ENCODE data around the gene CEP112. TPM values are rescaled to one million over a fixed set of nuclear protein-coding genes. Genes with fewer than 3 reads are reported as not detected.

Gene CEP112
- total RNA-seq, 1 donor from 2014 or later, result 21.8 TPM

GRCh38 chr17:65667656-65668055 lies 524.3 kb downstream of the CEP112 start:
- Mint-ChIP-seq H3K36me3 (ENCODE audit: low read depth) (no peaks in the 10 kb centered on the region), H3K9me3 (ENCODE audit: low read depth) (no peaks in the 10 kb centered on the region), H3K27me3 (ENCODE audit: low read depth) (no peaks in the 10 kb centered on the region), H3K4me3 (ENCODE audit: unreplicated experiment) (no peak overlapping the region), H3K4me1 (ENCODE audit: low read depth) (peaks cover 11% of the 10 kb centered on the region), H3K27ac (ENCODE audit: unreplicated experiment) (no peak overlapping the region)
- no peak for TF ChIP-seq CTCF (IDR thresholded peaks at IDR 0.05)
- DNase-seq (ENCODE audit: low spot score), result no peak

GRCh38 chr17:65666876-65667321 lies 525.0 kb downstream of the CEP112 start:
- no peak for DNase-seq (ENCODE audit: low spot score)
- Mint-ChIP-seq H3K9me3 (ENCODE audit: low read depth) (no peaks in the 10 kb centered on the region), H3K27ac (ENCODE audit: unreplicated experiment) (peak overlapping the region; percentile 12), H3K27me3 (ENCODE audit: low read depth) (no peaks in the 10 kb centered on the region), H3K4me1 (ENCODE audit: low read depth) (peaks cover 18% of the 10 kb centered on the region), H3K4me3 (ENCODE audit: unreplicated experiment) (no peak overlapping the region), H3K36me3 (ENCODE audit: low read depth) (no peaks in the 10 kb centered on the region)
- TF ChIP-seq CTCF (IDR thresholded peaks at IDR 0.05), result no peak

GRCh38 chr17:65665966-65666365 lies 526.0 kb downstream of the CEP112 start:
- DNase-seq (ENCODE audit: low spot score), result no peak
- H3K4me1 Mint-ChIP-seq (ENCODE audit: low read depth), result peaks cover 18% of the 10 kb centered on the region
- no peaks in the 10 kb centered on the region for H3K9me3 Mint-ChIP-seq (ENCODE audit: low read depth)

GRCh38 chr17:65664696-65665095 lies 527.2 kb downstream of the CEP112 start:
- no peak for DNase-seq (ENCODE audit: low spot score)
- Mint-ChIP-seq H3K27ac (ENCODE audit: unreplicated experiment) (no peak overlapping the region), H3K9me3 (ENCODE audit: low read depth) (peaks cover 2% of the 10 kb centered on the region), H3K27me3 (ENCODE audit: low read depth) (no peaks in the 10 kb centered on the region), H3K36me3 (ENCODE audit: low read depth) (no peaks in the 10 kb centered on the region), H3K4me1 (ENCODE audit: low read depth) (peaks cover 18% of the 10 kb centered on the region), H3K4me3 (ENCODE audit: unreplicated experiment) (no peak overlapping the region)
- no peak for TF ChIP-seq CTCF (IDR thresholded peaks at IDR 0.05)

More at GRCh38 chr17:65665966-65666365, 526.0 kb downstream of the CEP112 start:
- no peak overlapping the region for H3K4me3 Mint-ChIP-seq (ENCODE audit: unreplicated experiment)
- H3K27me3 Mint-ChIP-seq (ENCODE audit: low read depth), result no peaks in the 10 kb centered on the region
- no peak overlapping the region for H3K27ac Mint-ChIP-seq (ENCODE audit: unreplicated experiment)
- no peaks in the 10 kb centered on the region for H3K36me3 Mint-ChIP-seq (ENCODE audit: low read depth)
- no peak for TF ChIP-seq CTCF (IDR thresholded peaks at IDR 0.05)

GRCh38 chr17:65664266-65664665 lies 527.7 kb downstream of the CEP112 start:
- Mint-ChIP-seq H3K4me3 (ENCODE audit: unreplicated experiment) (no peak overlapping the region), H3K27ac (ENCODE audit: unreplicated experiment) (no peak overlapping the region), H3K36me3 (ENCODE audit: low read depth) (no peaks in the 10 kb centered on the region), H3K9me3 (ENCODE audit: low read depth) (peaks cover 2% of the 10 kb centered on the region), H3K4me1 (ENCODE audit: low read depth) (peaks cover 18% of the 10 kb centered on the region), H3K27me3 (ENCODE audit: low read depth) (no peaks in the 10 kb centered on the region)
- TF ChIP-seq CTCF (IDR thresholded peaks at IDR 0.05), result no peak
- DNase-seq (ENCODE audit: low spot score), result no peak
